ENCODE data around the gene ZNRF2. TPM values are rescaled to one million over a fixed set of nuclear protein-coding genes. Genes with fewer than 3 reads are reported as not detected.

ZNRF2 gene
- total RNA-seq, 4 donors from 2014 or later: 44.2 to 57.4 (median 48.0) TPM

DNA sequence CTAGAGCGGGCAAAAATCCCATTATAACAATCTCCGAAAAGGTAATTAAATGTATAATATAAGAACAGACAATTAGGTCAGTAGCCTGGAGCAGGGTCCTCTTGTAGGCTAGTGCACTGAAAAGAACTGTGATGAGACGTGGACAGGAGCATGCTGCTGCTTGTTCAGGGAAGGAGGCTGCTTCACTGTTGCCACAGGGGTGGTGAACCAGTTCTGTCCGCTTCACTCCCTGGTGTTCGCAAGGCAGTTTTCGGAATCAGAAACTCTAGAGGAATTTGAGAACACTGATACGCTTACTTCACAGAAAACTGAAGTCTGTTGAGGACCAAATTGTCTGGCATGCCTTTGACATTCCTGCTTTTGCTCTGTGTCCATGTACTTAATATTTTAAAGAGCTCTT lies 17.4 kb downstream of the ZNRF2 start:
- no peaks in the 10 kb centered on the region for H3K36me3 ChIP-seq
- intact Hi-C loops (cut with DNase I): no loop called here
- WGBS, 2 donors: 92 to 95% methylated on average over 7 of the region's 7 CpGs
- no peak for TF ChIP-seq POLR2A (IDR thresholded peaks at IDR 0.05)
- TF ChIP-seq, protein P1, sequence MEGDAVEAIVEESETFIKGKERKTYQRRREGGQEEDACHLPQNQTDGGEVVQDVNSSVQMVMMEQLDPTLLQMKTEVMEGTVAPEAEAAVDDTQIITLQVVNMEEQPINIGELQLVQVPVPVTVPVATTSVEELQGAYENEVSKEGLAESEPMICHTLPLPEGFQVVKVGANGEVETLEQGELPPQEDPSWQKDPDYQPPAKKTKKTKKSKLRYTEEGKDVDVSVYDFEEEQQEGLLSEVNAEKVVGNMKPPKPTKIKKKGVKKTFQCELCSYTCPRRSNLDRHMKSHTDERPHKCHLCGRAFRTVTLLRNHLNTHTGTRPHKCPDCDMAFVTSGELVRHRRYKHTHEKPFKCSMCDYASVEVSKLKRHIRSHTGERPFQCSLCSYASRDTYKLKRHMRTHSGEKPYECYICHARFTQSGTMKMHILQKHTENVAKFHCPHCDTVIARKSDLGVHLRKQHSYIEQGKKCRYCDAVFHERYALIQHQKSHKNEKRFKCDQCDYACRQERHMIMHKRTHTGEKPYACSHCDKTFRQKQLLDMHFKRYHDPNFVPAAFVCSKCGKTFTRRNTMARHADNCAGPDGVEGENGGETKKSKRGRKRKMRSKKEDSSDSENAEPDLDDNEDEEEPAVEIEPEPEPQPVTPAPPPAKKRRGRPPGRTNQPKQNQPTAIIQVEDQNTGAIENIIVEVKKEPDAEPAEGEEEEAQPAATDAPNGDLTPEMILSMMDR (IDR thresholded peaks at IDR 0.05): no peak
- H3K4me1 ChIP-seq: peaks cover 8 to 9% of the 10 kb centered on the region in 2 donors
- H3K9me3 ChIP-seq: no peaks in the 10 kb centered on the region
- no peaks in the 10 kb centered on the region for H3K27me3 ChIP-seq
- H3K4me3 ChIP-seq (replicated peaks in 1 of 3): no peak overlapping the region
- no peak for DNase-seq
- no peak overlapping the region for H3K27ac ChIP-seq

DNA sequence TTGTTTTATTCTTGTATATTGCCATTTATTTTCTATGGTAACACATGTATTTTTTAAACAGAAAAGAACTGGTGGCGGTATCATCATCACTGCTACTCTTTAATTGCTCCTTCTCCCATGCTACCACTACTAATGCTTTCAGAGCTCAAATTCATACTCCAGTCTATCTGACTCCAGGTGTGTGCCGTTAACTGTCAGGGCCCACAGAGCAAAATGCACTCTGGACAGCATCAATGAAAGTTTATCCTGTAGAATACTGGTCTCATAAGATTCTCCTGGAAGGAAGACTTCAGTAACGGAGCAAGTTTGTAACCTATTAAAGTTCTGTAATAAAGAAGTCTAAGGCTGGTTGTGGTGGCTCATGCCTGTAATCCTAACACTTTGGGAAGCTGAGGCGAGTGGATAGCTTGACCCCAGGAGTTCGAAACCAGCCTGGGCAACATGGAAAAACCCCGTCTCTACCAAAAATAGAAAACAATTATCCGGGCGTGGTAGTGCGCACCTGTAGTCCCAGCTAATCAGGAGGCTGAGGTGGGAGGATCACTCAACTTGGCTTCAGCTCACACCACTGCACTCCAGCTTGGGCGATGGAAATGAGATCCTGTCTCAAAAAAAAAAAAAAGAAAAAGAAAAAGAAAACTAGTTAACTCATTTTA lies 18.4 kb downstream of the ZNRF2 start:
- intact Hi-C loops (cut with DNase I): no loop called here
- 96% methylated on average over 10 of the region's 10 CpGs for WGBS, 2 donors

DNA sequence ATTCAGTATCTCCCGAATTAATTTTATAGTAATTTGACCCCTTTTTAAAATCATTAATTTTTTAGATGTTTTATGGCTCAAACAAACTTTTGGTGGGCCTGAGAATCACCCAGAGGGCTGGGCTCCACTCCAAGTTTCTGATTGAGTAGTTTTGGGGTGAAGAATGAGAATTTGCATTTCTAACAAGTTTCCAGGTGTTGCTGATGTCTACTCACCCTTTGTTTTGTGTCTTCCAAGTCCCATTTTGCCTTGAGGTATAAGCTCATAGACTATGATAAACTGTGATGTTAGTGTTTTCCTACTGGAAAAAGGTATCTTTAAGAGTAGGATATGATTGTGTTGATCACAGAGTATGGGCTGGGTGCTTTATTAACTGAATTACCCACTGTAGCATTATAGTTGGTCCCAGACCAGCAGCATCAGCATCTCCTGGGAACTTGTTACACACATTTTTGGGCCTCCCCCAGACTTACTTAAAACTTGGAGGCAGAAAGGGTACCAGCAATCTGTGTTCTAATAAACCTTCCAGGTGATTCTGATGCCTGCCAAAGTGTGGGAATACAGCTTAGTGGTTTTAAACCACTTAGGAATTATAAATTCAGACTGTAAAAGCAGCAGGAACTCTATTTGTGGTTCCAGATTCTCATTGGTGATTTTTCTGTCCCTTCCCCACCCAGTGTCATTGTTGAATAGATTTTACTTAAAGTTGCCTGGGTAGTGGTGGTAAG lies 19.1 kb downstream of the ZNRF2 start:
- H3K27ac ChIP-seq: no peak overlapping the region
- WGBS, 2 donors: 93 to 96% methylated on average over 1 of the region's 1 CpG
- no peaks in the 10 kb centered on the region for H3K9me3 ChIP-seq
- H3K4me3 ChIP-seq (replicated peaks in 1 of 3): no peak overlapping the region
- H3K36me3 ChIP-seq: no peaks in the 10 kb centered on the region
- no peaks in the 10 kb centered on the region for H3K27me3 ChIP-seq
- intact Hi-C loops (cut with DNase I): no loop called here
- TF ChIP-seq, protein P1 (IDR thresholded peaks at IDR 0.05): no peak
- no peak for TF ChIP-seq POLR2A (IDR thresholded peaks at IDR 0.05)
- peaks cover 8 to 13% of the 10 kb centered on the region in 2 donors for H3K4me1 ChIP-seq
- DNase-seq: no peak

More for the DNA sequence above, 18.4 kb downstream of the ZNRF2 start:
- no peak overlapping the region for H3K27ac ChIP-seq
- no peaks in the 10 kb centered on the region for H3K36me3 ChIP-seq
- no peaks in the 10 kb centered on the region for H3K27me3 ChIP-seq
- no peak overlapping the region for H3K4me3 ChIP-seq (replicated peaks in 1 of 3)
- no peak for TF ChIP-seq POLR2A (IDR thresholded peaks at IDR 0.05)
- TF ChIP-seq, protein P1 (IDR thresholded peaks at IDR 0.05): no peak
- H3K9me3 ChIP-seq: no peaks in the 10 kb centered on the region
- peaks cover 8% of the 10 kb centered on the region in 2 donors for H3K4me1 ChIP-seq
- no peak for DNase-seq

DNA sequence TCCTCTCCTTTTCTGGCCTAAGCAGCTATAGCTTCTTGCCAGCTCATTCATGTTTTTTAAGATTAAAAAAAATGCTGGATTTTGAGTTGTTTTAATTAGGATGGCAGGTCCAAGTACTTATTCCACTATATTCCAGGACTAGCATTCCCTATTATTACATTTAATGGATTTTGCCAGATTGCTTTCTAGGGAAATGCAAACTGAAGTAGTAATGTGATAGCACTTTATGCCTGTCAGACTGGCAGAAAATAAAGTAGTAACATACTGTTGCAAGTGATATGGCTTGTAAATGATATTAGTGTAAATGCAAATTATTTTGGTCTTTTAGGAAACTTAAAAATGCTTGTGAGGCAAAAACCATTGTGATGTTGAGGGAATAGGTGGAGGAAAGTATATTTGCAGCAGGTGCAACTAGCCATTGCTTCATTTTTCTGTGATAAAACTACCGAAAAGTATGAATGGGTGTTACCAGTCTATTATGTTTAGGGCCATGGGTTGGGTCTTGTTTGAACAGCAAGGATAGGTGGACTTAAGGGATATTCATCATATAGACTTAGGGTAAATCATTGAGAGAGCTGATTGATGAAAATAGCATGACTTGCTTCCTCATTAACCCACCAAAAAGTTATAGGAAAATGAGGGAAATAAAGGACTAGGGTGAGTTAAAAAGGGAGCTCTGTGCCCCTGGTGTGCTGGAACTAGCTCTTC lies 19.9 kb downstream of the ZNRF2 start:
- TF ChIP-seq POLR2A (IDR thresholded peaks at IDR 0.05): no peak
- TF ChIP-seq, protein P1 (IDR thresholded peaks at IDR 0.05): no peak

More for the DNA sequence above, 19.9 kb downstream of the ZNRF2 start:
- H3K36me3 ChIP-seq: no peaks in the 10 kb centered on the region
- H3K27ac ChIP-seq: no peak overlapping the region
- no peak for DNase-seq
- intact Hi-C loops (cut with DNase I): no loop called here
- no peaks in the 10 kb centered on the region for H3K27me3 ChIP-seq
- 93 to 95% methylated on average over 1 of the region's 1 CpG for WGBS, 2 donors
- peaks cover 8 to 15% of the 10 kb centered on the region in 2 donors for H3K4me1 ChIP-seq
- H3K4me3 ChIP-seq (replicated peaks in 1 of 3): no peak overlapping the region
- no peaks in the 10 kb centered on the region for H3K9me3 ChIP-seq

Measured in thyroid gland (tissue), 4 donors.